ENCODE data around the gene KLHDC1.

The KLHDC1 gene

DNA sequence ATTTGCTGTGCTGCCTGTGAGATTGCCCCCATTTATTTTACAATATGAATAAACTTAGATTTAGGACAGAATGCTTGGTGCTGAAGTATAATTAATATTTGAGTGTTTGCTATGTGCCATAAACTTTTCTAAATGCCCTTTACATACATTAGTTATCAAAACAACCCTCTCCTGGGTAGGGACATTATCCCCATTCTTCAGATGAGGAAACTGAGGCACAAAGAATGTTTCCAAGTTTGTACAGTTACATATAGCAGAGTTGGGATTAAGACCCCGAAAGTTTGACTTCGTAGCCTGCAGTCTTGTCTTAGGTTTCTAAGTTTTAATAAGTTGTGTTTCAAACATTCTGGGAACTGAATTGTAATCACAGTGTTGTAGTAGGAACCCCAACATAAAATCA is 93.4 kb downstream of the KLHDC1 start:
- no peak for DNase-seq (ENCODE audit: low read depth)

DNA sequence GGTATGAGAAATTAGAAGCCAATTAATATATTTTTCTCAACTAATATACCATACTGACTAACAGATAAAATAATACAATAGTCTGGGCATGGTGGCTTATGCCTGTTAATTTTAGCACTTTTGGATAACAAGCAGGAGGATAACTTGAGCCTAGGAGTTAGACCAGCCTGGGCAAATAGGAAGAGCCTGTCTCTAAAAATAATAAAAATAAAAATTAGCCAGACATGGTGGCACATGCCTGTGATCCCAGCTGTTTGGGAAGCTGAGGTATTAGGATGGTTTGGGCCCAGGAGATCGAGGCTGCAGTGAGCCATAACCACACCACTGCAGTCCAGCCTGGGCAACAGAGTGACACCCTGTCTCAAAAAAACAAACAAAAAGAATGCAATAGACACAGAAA is 99.7 kb downstream of the KLHDC1 start:
- DNase-seq (ENCODE audit: low read depth) = no peak

DNA sequence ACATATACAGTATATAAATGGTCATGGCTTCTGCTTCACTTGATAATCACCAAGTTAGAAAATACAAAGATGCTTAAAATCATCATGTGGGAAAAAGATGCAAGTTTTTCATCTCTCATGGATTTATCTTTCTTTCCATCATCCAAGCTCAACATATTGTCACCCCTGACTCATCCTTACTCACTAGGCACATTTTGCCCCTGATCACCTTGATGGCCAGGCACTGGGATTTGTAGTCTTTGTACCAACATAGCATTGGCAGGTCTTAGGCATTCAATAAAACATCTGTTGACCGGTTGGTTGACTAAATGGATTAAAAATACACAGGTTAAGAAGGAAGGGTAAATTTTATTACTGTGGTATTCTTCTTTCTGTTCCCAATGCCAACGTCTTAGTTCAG is 103.1 kb downstream of the KLHDC1 start:
- no peak for DNase-seq (ENCODE audit: low read depth)
